Neural crest cell (in vitro differentiated cells): ENCODE results near the gene DNAJC25. TPM values are rescaled to one million over a fixed set of nuclear protein-coding genes. Genes with fewer than 3 reads are reported as not detected.
A peak's percentile ranks its signal among the peaks of the same experiment; 100 is the strongest.
"Not testable (repeated sequence)": the region's sequence is repeated elsewhere in the genome, so short reads cannot be mapped to it uniquely, and the experiment has no call there.

Experiments
- DNase-seq: peaks from one replicate; pipeline ENCODE4 v3.0.0; 2021; ENCODE audit warnings: low read depth, mixed read lengths, low spot score
- H3K27ac Mint-ChIP-seq: one replicate; pipeline ENCODE4 v1.8.0; 2021; ENCODE audit warnings: mild to moderate bottlenecking, mixed read lengths; ENCODE audit not compliant: unreplicated experiment
- H3K27me3 Mint-ChIP-seq: 2 replicates; pipeline ENCODE4 v1.8.0; 2021; ENCODE audit warnings: low read depth, mild to moderate bottlenecking, mixed read lengths
- H3K36me3 Mint-ChIP-seq: 2 replicates; pipeline ENCODE4 v1.8.0; 2021; ENCODE audit warnings: low read depth, mild to moderate bottlenecking, mixed read lengths
- H3K4me1 Mint-ChIP-seq: 2 replicates; pipeline ENCODE4 v1.8.0; 2021; ENCODE audit warnings: mixed read lengths
- H3K4me3 Mint-ChIP-seq: one replicate; pipeline ENCODE4 v1.8.0; 2021; ENCODE audit warnings: mild to moderate bottlenecking, mixed read lengths
- H3K9me3 Mint-ChIP-seq: 2 replicates; pipeline ENCODE4 v1.8.0; 2021; ENCODE audit warnings: mixed read lengths
- CTCF ChIP-seq: fragments of 200-600 bp; sonication (generic); conservative IDR thresholded peaks from 2 replicates; pipeline ENCODE4 v1.5.0; 2021; ENCODE audit warnings: antibody characterized with exemption, mild to moderate bottlenecking
- total RNA-seq: library from RNA; stranded (reverse); gene quantifications from 2 replicates; pipeline ENCODE4 v1.2.1, GENCODE V29; 2021

The DNAJC25 gene
- total RNA-seq, 1 donor from 2014 or later, result 6.3 TPM

DNA sequence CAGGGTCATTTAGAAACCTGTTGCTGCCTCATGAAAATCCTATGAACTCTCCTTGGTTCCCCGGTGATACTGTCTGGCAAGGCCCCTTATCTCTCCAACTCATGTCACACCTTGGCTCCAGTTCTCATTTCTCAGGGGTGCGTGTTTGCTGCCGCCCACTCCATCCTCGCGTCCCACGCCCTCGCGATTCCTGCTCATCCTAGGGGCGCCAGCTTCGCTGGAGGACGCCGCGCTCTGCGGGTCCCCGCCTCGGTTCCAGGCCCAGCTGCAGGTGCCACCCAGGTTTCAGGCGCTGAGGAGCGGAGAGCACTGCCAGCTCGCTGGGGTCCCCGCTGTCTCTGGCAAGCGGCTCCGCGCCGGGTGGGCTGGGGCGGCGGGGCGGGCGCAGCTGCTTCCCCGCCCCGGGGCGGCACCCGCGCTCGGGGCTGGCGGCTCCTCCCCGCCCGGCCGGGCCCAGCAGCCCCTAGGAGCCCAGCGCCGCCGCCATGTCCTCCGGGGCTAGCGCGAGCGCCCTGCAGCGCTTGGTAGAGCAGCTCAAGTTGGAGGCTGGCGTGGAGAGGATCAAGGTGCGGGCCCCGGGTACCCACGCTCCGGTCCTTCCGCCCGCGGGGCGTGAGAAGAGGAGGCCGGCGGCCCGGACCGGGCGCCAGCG lies 30.1 kb downstream of the DNAJC25 start, which contains the start of gene GNG10:
Gene GNG10, plus strand, starts transcription at position 456 of the 652 bp plus-strand sequence. Its CDS starts 30 bp downstream, at position 486.
- Mint-ChIP-seq H3K4me1 (peaks cover 21% of the 10 kb centered on the region), H3K27ac (peak within 1 kb of the TSS; percentile 96), H3K4me3 (peak within 1 kb of the TSS; percentile 97), H3K27me3 (peaks cover 3% of the 10 kb centered on the region), H3K36me3 (peaks cover 6% of the 10 kb centered on the region), H3K9me3 (no peaks in the 10 kb centered on the region)
- TF ChIP-seq CTCF, result no peak
- DNase-seq, result peak; percentile 65

- H3K4me1 Mint-ChIP-seq, result peaks cover 21% of the 10 kb centered on the region
- H3K27ac Mint-ChIP-seq, result peak overlapping the region; percentile 96
- H3K4me3 Mint-ChIP-seq, result peak overlapping the region; percentile 97
- no peak for TF ChIP-seq CTCF
- peak; percentile 35 for DNase-seq
- peaks cover 10% of the 10 kb centered on the region for H3K36me3 Mint-ChIP-seq
- H3K9me3 Mint-ChIP-seq, result no peaks in the 10 kb centered on the region
- peaks cover 3% of the 10 kb centered on the region for H3K27me3 Mint-ChIP-seq
Observed at GRCh38 chr9:111661802-111662521, 30.8 kb downstream of the DNAJC25 start.

GRCh38 chr9:111662576-111663300 lies 31.6 kb downstream of the DNAJC25 start:
- H3K36me3 Mint-ChIP-seq, result peaks cover 12% of the 10 kb centered on the region
- peaks cover 21% of the 10 kb centered on the region for H3K4me1 Mint-ChIP-seq
- H3K9me3 Mint-ChIP-seq, result no peaks in the 10 kb centered on the region

GRCh38 chr9:111663301-111663823 lies 32.2 kb downstream of the DNAJC25 start:
- H3K27me3 Mint-ChIP-seq, result peaks cover 3% of the 10 kb centered on the region
- no peak overlapping the region for H3K27ac Mint-ChIP-seq
- no peak for TF ChIP-seq CTCF
- peaks cover 21% of the 10 kb centered on the region for H3K4me1 Mint-ChIP-seq
- peak overlapping the region; percentile 14 for H3K4me3 Mint-ChIP-seq
- DNase-seq, result no peak
- H3K36me3 Mint-ChIP-seq, result peaks cover 12% of the 10 kb centered on the region
- no peaks in the 10 kb centered on the region for H3K9me3 Mint-ChIP-seq

More at GRCh38 chr9:111662576-111663300, 31.6 kb downstream of the DNAJC25 start:
- H3K27me3 Mint-ChIP-seq, result peaks cover 3% of the 10 kb centered on the region
- no peak for TF ChIP-seq CTCF
- peak overlapping the region; percentile 97 for H3K4me3 Mint-ChIP-seq
- no peak for DNase-seq
- no peak overlapping the region for H3K27ac Mint-ChIP-seq

- H3K36me3 Mint-ChIP-seq, result peaks cover 16% of the 10 kb centered on the region
Observed at GRCh38 chr9:111668026-111668573, 37.0 kb downstream of the DNAJC25 start.

DNA sequence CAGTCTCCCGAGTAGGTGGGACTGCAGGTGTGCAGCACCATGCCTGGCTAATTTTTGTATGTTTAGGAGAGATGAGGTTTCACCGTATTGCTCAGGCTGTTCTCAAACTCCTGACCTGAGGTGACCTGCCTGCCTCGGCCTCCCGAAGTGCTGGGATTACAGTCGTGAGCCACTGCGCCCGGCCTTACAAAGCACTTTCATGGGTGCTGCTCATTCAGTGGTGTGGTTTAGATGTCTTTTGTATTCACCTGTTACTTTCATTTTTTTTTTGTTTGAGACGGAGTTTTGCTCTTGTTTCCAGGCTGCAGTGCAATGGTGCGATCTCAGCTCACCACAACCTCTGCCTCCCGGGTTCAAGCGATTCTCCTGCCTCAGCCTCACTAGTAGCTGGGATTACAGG lies 37.5 kb downstream of the DNAJC25 start:
- peaks cover 13% of the 10 kb centered on the region for H3K36me3 Mint-ChIP-seq
- DNase-seq, H3K27ac Mint-ChIP-seq, H3K27me3 Mint-ChIP-seq, H3K4me1 Mint-ChIP-seq, H3K9me3 Mint-ChIP-seq, H3K4me3 Mint-ChIP-seq: not testable (repeated sequence)

More at GRCh38 chr9:111668026-111668573, 37.0 kb downstream of the DNAJC25 start:
- no peak for TF ChIP-seq CTCF
- Mint-ChIP-seq H3K4me3 (no peak overlapping the region), H3K9me3 (no peaks in the 10 kb centered on the region), H3K27me3 (no peaks in the 10 kb centered on the region), H3K27ac (no peak overlapping the region), H3K4me1 (peaks cover 8% of the 10 kb centered on the region)
- no peak for DNase-seq
